Dendritic cell treated with granulocyte-macrophage colony-stimulating factor and Interleukin-4, amounts not matched to agents 40 ng/mL and 50 ng/mL, for 4 days (primary cell): ENCODE measurements around the gene TREML2.

Experiments used
- H3K27ac Mint-ChIP-seq: one replicate; pipeline ENCODE4 v1.8.0; 2022; ENCODE audit warnings: mild to moderate bottlenecking, mixed read lengths
- H3K27me3 Mint-ChIP-seq: one replicate; pipeline ENCODE4 v1.8.0; 2022; ENCODE audit warnings: mild to moderate bottlenecking, mixed read lengths
- H3K36me3 Mint-ChIP-seq: one replicate; pipeline ENCODE4 v1.8.0; 2022; ENCODE audit warnings: low read depth, mixed read lengths
- H3K4me1 Mint-ChIP-seq: one replicate; pipeline ENCODE4 v1.8.0; 2022; ENCODE audit warnings: low read depth, mixed read lengths
- H3K4me3 Mint-ChIP-seq: one replicate; pipeline ENCODE4 v1.8.0; 2022; ENCODE audit warnings: mild to moderate bottlenecking, moderate library complexity, mixed read lengths
- H3K9me3 Mint-ChIP-seq: one replicate; pipeline ENCODE4 v1.8.0; 2022; ENCODE audit warnings: mixed read lengths
- intact Hi-C: fragments of 100-400 bp; cut with micrococcal nuclease; formaldehyde crosslinking; loops from one replicate; pipeline ENCODE4 v1.15.0; 2022

The TREML2 gene

DNA sequence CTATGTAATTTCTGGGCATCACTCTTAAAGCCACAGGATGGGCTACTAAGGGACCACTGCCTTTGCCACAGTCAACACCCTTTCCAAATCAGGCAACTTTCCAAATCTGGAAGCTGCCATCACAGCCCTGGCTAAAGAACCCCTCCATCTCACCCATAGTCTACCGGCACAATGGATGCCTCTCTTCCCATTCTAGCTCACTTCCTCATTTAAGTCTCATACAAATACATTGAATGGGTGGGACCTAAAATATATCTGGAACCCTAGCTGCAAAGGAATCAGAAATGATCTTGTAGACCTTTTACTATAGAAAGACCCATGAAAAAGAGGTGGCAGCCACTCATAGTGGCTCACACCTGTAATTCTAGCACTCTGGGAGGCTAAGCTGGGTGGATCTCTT lies 23.9 kb upstream of the TREML2 start:
- peaks cover 40% of the 10 kb centered on the region for H3K4me1 Mint-ChIP-seq
- no peak overlapping the region for H3K27ac Mint-ChIP-seq
- no peaks in the 10 kb centered on the region for H3K36me3 Mint-ChIP-seq
- intact Hi-C loops: loop anchor here (10.0 kb wide), 1 partner anchor 90 kb away; no protein-coding TSS in a partner anchor
- peaks cover 5% of the 10 kb centered on the region for H3K27me3 Mint-ChIP-seq
- peaks cover 5% of the 10 kb centered on the region for H3K9me3 Mint-ChIP-seq
- no peak overlapping the region for H3K4me3 Mint-ChIP-seq

- Mint-ChIP-seq H3K27me3 (peaks cover 3% of the 10 kb centered on the region), H3K36me3 (no peaks in the 10 kb centered on the region), H3K4me1 (peaks cover 21% of the 10 kb centered on the region)
These were observed 21.6 kb upstream of the TREML2 start for GRCh38 chr6:41222513-41222912.

DNA sequence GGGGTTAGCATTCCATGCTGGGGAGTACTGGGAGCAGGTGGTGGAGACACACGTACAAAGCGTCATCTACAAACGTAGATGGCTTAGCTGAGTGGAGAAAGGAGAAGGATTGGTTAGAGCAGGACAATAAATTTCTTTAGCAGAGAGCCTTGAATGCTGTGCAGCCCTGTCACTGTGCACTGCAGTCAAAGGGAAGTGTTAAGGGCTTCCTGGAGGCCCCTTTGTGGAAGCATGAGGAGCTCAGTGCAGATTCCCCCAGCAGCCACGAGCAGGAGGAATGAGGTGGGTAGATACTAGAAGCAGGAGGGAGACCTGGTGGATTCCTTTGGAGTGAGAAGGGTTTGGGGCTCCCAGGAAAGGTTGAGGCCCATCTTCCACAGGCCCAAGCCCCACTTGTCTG lies 21.1 kb upstream of the TREML2 start:
- Mint-ChIP-seq H3K27me3 (peaks cover 3% of the 10 kb centered on the region), H3K27ac (no peak overlapping the region), H3K4me3 (no peak overlapping the region), H3K9me3 (peaks cover 5% of the 10 kb centered on the region), H3K4me1 (peaks cover 20% of the 10 kb centered on the region), H3K36me3 (no peaks in the 10 kb centered on the region)
- intact Hi-C loops: loop anchor here (10.0 kb wide), 1 partner anchor 93 kb away; no protein-coding TSS in a partner anchor

More at GRCh38 chr6:41222513-41222912, 21.6 kb upstream of the TREML2 start:
- H3K4me3 Mint-ChIP-seq: no peak overlapping the region
- peaks cover 5% of the 10 kb centered on the region for H3K9me3 Mint-ChIP-seq
- intact Hi-C loops: loop anchor here (10.0 kb wide), 1 partner anchor 92 kb away; no protein-coding TSS in a partner anchor
- no peak overlapping the region for H3K27ac Mint-ChIP-seq

GRCh38 chr6:41216616-41217015 lies 15.7 kb upstream of the TREML2 start:
- intact Hi-C loops: no loop called here
- Mint-ChIP-seq H3K27ac (no peak overlapping the region), H3K27me3 (no peaks in the 10 kb centered on the region), H3K36me3 (no peaks in the 10 kb centered on the region), H3K4me3 (no peak overlapping the region), H3K9me3 (peaks cover 22% of the 10 kb centered on the region), H3K4me1 (peaks cover under 1% of the 10 kb centered on the region)

GRCh38 chr6:41215777-41216176 lies 14.8 kb upstream of the TREML2 start:
- H3K36me3 Mint-ChIP-seq: no peaks in the 10 kb centered on the region
- no peaks in the 10 kb centered on the region for H3K4me1 Mint-ChIP-seq
- no peak overlapping the region for H3K4me3 Mint-ChIP-seq
- intact Hi-C loops: no loop called here
- no peak overlapping the region for H3K27ac Mint-ChIP-seq
- peaks cover 21% of the 10 kb centered on the region for H3K9me3 Mint-ChIP-seq
- no peaks in the 10 kb centered on the region for H3K27me3 Mint-ChIP-seq

DNA sequence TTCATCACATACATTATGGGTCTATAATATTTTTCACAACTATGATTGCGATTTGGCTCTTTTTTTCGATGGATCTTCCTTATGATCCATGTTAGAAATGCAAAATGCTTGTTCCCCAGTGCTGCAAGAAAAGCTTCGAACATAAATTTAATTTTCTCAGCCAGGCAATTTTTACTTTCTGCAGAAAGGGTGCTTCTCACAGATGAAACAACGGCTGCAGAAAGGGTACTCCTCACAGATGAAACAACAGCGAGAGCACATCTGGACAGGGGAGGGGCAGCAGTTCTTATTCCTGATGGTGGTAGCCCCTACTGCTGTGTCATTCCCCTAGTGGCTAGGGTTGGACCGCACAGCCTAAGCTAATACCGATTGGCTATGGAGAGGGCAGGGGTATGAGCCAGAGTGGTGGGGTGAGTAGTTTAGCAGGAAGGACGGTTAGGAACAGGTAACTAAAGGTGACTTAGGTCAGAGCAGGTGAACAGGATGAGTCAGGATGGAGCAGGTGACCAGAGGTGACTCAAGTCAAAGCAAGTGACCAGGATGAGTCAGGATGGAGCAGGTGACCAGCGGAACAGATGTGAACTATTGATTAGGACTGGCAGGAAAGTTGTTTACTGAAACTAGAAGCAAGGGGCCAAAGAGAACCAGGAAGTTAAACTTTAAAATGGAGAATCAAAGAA lies 13.8 kb upstream of the TREML2 start:
- Mint-ChIP-seq H3K36me3 (no peaks in the 10 kb centered on the region), H3K9me3 (peaks cover 17% of the 10 kb centered on the region), H3K27ac (no peak overlapping the region), H3K4me1 (peaks cover 5% of the 10 kb centered on the region), H3K27me3 (no peaks in the 10 kb centered on the region), H3K4me3 (no peak overlapping the region)
- intact Hi-C loops: no loop called here

- Mint-ChIP-seq H3K4me1 (peaks cover 20% of the 10 kb centered on the region), H3K4me3 (no peak overlapping the region), H3K27me3 (no peaks in the 10 kb centered on the region), H3K9me3 (peaks cover 11% of the 10 kb centered on the region), H3K27ac (peak overlapping the region; percentile 9), H3K36me3 (no peaks in the 10 kb centered on the region)
- intact Hi-C loops: no loop called here
These were observed 8.8 kb upstream of the TREML2 start for GRCh38 chr6:41209547-41210320.

DNA sequence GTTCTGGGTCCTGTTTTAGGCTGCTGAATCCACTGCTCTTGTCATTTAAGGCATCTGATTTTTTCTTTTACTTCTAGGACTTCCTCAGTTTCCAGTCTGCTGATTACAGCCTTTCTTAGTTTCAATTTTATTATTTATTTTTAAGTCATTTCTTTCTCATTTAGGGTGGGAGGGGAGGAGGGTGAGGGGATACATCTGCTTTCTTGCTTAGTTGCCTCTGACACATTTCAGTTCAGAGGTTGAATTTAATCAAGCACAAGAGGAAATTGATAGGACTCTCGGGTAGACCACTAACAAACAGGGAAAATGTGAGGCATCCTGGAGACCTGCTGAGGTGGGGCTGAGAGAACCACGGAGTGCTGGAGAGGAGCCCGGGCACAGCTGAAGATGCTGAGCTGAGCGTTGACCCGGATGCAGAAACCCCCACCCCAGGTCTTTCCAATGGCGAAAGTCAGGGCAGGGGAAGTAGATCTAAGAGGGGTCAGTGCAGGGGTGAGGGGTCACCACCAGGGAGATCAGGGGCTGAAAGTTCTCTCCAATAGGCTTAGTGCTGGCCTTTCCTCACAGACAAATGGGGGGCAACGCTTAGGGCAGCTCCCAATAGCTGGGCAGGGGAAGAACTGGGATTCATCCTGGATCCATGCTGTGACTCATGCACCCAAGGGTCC lies 7.6 kb upstream of the TREML2 start:
- intact Hi-C loops: no loop called here
- Mint-ChIP-seq H3K36me3 (no peaks in the 10 kb centered on the region), H3K27ac (no peak overlapping the region), H3K9me3 (no peaks in the 10 kb centered on the region), H3K4me1 (peaks cover 20% of the 10 kb centered on the region), H3K27me3 (no peaks in the 10 kb centered on the region), H3K4me3 (no peak overlapping the region)

DNA sequence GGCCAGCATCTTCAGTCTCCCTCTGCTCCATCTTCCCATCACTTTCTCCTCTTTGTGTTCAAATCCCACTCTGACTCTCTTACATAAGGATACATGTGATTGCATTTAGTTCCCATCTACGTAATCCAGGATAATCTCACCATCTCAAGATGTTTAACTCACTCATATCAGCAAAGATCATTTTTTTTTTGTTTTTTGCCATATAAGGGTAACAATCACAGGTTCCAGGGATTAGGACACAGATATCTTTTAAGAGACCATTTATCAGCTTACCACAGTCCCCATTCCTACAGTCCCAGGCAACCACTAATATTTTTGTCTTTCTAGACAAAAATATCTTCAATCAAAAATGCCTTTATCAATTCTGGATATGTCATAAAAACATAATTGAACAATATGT lies 3.2 kb upstream of the TREML2 start:
- Mint-ChIP-seq H3K4me1 (peaks cover 50% of the 10 kb centered on the region), H3K36me3 (no peaks in the 10 kb centered on the region), H3K9me3 (no peaks in the 10 kb centered on the region), H3K27ac (no peak overlapping the region), H3K27me3 (no peaks in the 10 kb centered on the region), H3K4me3 (no peak overlapping the region)
- intact Hi-C loops: no loop called here

DNA sequence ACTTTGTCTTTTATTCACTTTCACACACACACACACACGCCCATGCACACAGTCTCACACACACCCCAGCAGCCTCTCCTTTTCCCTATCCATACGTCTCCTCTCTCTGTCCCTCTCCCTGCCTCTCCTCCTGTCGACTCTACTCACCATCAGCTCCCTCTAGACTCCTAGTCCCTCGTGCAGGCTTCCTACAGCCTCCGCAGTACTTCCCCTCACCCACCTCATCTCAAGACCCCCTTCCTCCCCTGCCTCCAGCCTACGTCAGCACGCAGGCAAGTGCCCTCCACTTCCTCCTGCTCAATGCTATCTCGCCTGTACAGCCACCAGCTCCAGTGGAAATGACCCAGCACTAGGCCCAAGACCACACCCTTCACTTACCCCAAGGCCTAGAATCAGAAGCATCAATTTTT lies 820 bp upstream of the TREML2 start:
- Mint-ChIP-seq H3K36me3 (peaks cover 14% of the 10 kb centered on the region), H3K9me3 (no peaks in the 10 kb centered on the region), H3K4me1 (peaks cover 61% of the 10 kb centered on the region), H3K27ac (peak overlapping the region; percentile 69), H3K27me3 (peaks cover 2% of the 10 kb centered on the region), H3K4me3 (no peak overlapping the region)
- intact Hi-C loops: no loop called here

DNA sequence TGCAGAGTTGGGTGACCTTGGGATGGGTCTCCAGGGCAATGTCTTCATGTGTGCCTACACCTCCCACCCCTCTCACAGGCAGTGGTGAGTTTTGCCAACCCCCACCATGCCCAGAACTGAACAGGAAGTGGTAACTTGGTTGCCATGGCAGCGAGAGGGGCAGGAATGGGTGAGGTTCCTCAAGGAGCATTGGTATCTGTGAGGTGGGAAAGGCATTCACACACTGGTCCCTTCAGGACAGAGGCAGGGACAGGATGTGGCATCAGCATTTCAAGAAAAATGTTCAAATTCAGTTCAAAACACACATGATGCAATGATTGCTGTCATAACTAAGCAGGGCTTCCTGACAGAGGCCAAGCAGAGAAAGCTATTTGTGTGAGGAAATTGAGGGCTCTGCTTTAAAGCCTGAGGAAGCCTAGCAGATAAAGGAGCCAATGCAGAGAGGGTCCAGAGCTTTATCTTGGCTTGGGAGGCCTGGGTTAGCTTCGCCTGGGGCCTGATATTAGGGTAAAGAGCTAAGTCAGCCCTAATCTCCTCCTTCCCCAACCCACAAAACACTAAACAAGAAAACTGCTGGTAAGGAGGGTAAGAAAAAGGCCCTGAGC lies 551 bp downstream of the TREML2 start:
- Mint-ChIP-seq H3K27me3 (peaks cover 2% of the 10 kb centered on the region), H3K4me3 (peak overlapping the region; percentile 49), H3K9me3 (no peaks in the 10 kb centered on the region), H3K27ac (peak overlapping the region; percentile 69), H3K36me3 (peaks cover 16% of the 10 kb centered on the region), H3K4me1 (peaks cover 64% of the 10 kb centered on the region)
- intact Hi-C loops: no loop called here

- peaks cover 2% of the 10 kb centered on the region for H3K27me3 Mint-ChIP-seq
- intact Hi-C loops: no loop called here
- no peaks in the 10 kb centered on the region for H3K9me3 Mint-ChIP-seq
- peak overlapping the region; percentile 49 for H3K4me3 Mint-ChIP-seq
- H3K27ac Mint-ChIP-seq: peak overlapping the region; percentile 69
- peaks cover 22% of the 10 kb centered on the region for H3K36me3 Mint-ChIP-seq
- H3K4me1 Mint-ChIP-seq: peaks cover 64% of the 10 kb centered on the region
These were observed 1.2 kb downstream of the TREML2 start for GRCh38 chr6:41199552-41200246.

DNA sequence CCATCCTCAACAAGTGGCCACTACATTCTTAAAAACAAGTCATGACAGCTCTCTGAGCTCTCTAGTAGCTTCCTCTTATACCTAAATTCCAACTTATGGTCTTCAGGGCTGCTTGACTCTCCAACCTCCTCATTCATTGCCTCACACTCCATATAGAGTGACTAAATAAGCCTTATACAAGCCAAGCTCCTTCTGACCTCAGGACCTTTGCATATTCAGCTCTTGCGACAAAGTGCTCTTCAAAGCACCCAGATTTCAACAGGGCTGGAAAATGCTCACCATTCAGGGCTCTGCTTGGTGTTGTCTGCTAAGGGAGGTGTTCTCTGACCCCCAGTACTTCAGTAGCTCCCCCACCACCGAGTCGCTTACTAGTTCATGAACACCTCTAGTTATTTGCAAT lies 3.7 kb downstream of the TREML2 start:
- Mint-ChIP-seq H3K4me3 (no peak overlapping the region), H3K4me1 (peaks cover 59% of the 10 kb centered on the region), H3K27ac (peak overlapping the region; percentile 8), H3K9me3 (no peaks in the 10 kb centered on the region), H3K36me3 (peaks cover 45% of the 10 kb centered on the region), H3K27me3 (peaks cover 5% of the 10 kb centered on the region)
- intact Hi-C loops: no loop called here
